ENCODE data around the gene KCNMA1.

- no peak for TF ChIP-seq POLR2A (IDR thresholded peaks at IDR 0.05; ENCODE audit: low read depth)
- no peak for TF ChIP-seq CTCF (IDR thresholded peaks at IDR 0.05)
- TF ChIP-seq POLR2AphosphoS5 (IDR thresholded peaks at IDR 0.05) = no peak
- TF ChIP-seq EP300 (IDR thresholded peaks at IDR 0.05) = no peak
Measured at GRCh38 chr10:77005871-77006270, 631.7 kb downstream of the KCNMA1 start.
